ENCODE data around the gene FAM98B. TPM values are rescaled to one million over a fixed set of nuclear protein-coding genes. Genes with fewer than 3 reads are reported as not detected.

FAM98B gene
- total and polyA plus RNA-seq, 8 donors, result 3.2 to 13.8 (median 5.7) TPM

- no peaks in the 10 kb centered on the region for H3K4me1 ChIP-seq
- FAIRE-seq (no peak), DNase-seq (peak in 2 of 6 donors; percentile 21 to 24), ATAC-seq (peak in 3 of 4 donors; percentile 70 to 86 (median 80))
- H3K4me3 ChIP-seq, result no peak overlapping the region
- intact Hi-C loops (cut with DNase I), result no loop called here
- H3K27ac ChIP-seq, result no peak overlapping the region
- no peaks in the 10 kb centered on the region for H3K27me3 ChIP-seq
- no peaks in the 10 kb centered on the region for H3K36me3 ChIP-seq
- TF ChIP-seq, protein P1, sequence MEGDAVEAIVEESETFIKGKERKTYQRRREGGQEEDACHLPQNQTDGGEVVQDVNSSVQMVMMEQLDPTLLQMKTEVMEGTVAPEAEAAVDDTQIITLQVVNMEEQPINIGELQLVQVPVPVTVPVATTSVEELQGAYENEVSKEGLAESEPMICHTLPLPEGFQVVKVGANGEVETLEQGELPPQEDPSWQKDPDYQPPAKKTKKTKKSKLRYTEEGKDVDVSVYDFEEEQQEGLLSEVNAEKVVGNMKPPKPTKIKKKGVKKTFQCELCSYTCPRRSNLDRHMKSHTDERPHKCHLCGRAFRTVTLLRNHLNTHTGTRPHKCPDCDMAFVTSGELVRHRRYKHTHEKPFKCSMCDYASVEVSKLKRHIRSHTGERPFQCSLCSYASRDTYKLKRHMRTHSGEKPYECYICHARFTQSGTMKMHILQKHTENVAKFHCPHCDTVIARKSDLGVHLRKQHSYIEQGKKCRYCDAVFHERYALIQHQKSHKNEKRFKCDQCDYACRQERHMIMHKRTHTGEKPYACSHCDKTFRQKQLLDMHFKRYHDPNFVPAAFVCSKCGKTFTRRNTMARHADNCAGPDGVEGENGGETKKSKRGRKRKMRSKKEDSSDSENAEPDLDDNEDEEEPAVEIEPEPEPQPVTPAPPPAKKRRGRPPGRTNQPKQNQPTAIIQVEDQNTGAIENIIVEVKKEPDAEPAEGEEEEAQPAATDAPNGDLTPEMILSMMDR (IDR thresholded peaks at IDR 0.05), result peak in 3 of 4 donors; percentile 13 to 33 (median 26)
- H3K9me3 ChIP-seq, result no peaks in the 10 kb centered on the region
Observed at GRCh38 chr15:38414357-38414756, 39.6 kb upstream of the FAM98B start.

DNA sequence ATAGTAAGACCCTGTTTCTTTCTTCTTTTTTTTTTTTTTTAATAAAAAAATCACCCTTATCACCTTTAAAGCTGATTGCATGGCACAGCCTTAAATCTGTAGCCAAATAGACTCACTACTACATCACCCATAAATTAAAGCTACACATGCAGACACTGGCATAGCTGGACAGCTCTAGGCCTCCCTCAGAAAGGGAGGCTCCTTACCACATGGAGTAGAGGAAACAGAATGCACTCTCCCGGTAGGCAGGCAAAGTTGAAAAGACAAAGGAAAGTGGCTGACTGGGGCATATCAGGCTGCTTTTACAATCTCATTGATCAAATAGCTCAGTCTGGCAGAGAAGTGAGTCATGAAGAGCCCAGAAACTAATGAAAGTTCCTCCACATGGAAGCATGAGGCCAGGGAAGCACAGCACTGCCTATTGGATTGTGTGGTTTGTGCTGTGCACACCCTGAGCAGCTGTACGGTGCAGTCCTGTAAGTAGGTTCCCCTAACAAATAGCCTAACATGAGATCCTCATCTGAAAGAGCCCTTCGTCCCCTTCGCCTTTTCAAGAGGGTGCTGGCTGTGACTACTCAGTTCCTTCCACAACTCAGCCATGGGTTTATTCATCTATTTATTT, 32.7 kb upstream of the FAM98B start:
- TF ChIP-seq, protein P1 (IDR thresholded peaks at IDR 0.05), result no peak
- H3K4me1 ChIP-seq, result no peaks in the 10 kb centered on the region
- DNase-seq (no peak), ATAC-seq (no peak), FAIRE-seq (no peak)
- no peak overlapping the region for H3K4me3 ChIP-seq
- intact Hi-C loops (cut with DNase I), result no loop called here
- 67 to 74% methylated on average over 4 of the region's 4 CpGs for WGBS, 2 donors
- no peaks in the 10 kb centered on the region for H3K36me3 ChIP-seq
- no peaks in the 10 kb centered on the region for H3K27me3 ChIP-seq
- no peaks in the 10 kb centered on the region for H3K9me3 ChIP-seq
- H3K27ac ChIP-seq, result no peak overlapping the region

GRCh38 chr15:38424101-38424552, 29.8 kb upstream of the FAM98B start:
- DNase-seq (no peak), ATAC-seq (no peak), FAIRE-seq (no peak)
- Histone ChIP-seq H3K27ac (no peak overlapping the region), H3K9me3 (no peaks in the 10 kb centered on the region), H3K27me3 (no peaks in the 10 kb centered on the region), H3K36me3 (no peaks in the 10 kb centered on the region), H3K4me1 (no peaks in the 10 kb centered on the region), H3K4me3 (no peak overlapping the region)
- TF ChIP-seq, protein P1 (IDR thresholded peaks at IDR 0.05), result no peak
- intact Hi-C loops (cut with DNase I), result no loop called here
- WGBS, 2 donors, result 70 to 79% methylated on average over 4 of the region's 4 CpGs

DNA sequence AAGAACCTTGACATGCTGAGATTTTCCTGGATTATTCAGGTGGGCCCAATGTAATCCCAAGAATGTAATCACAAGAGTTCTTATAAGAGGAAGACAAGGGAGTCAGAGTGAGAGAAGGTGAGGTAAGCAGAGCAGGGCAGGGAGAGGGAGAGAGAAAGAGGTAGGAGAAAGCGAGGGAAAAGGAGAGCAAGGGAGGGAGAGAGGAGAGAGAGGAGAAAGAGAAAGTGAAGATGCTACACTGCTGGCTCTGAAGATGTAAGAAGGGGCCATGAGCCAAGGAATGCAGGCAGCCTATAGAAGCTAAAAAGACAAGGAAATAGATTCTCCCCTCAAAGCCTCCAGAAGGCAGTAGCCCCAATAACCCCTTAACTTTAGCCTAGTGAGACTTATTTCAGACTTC, 28.7 kb upstream of the FAM98B start:
- WGBS, 2 donors, result 76 to 92% methylated on average over 1 of the region's 1 CpG
- ATAC-seq, result no peak
- H3K27ac ChIP-seq, result no peak overlapping the region
- intact Hi-C loops (cut with DNase I), result no loop called here
- TF ChIP-seq, protein P1 (IDR thresholded peaks at IDR 0.05), result no peak
- DNase-seq, result no peak
- FAIRE-seq, result no peak
- no peaks in the 10 kb centered on the region for H3K4me1 ChIP-seq
- H3K9me3 ChIP-seq, result no peaks in the 10 kb centered on the region
- no peaks in the 10 kb centered on the region for H3K36me3 ChIP-seq
- H3K4me3 ChIP-seq, result no peak overlapping the region
- H3K27me3 ChIP-seq, result no peaks in the 10 kb centered on the region

DNA sequence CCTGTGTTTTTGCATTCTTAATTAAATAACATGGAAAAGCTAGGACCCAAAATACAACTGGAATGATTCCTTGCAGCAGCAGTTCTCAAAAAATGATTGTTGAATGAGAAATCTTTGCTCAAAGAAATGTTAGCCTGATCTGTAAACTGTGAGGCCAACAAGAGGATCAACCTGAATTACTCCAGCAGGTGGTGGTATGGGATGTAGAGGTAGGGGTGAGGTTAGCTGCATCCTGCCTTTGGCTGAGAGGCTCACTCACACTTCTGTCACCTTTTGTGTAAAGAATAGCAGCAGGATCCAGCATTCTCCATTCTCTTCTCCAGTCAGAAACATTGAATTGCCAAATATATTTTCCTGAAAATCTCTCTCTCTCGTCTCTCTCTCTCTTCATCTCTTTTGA, 26.5 kb upstream of the FAM98B start:
- Histone ChIP-seq H3K9me3 (no peaks in the 10 kb centered on the region), H3K4me1 (no peaks in the 10 kb centered on the region), H3K36me3 (no peaks in the 10 kb centered on the region), H3K27me3 (no peaks in the 10 kb centered on the region), H3K4me3 (no peak overlapping the region), H3K27ac (no peak overlapping the region)
- 67 to 76% methylated on average over 1 of the region's 1 CpG for WGBS, 2 donors
- FAIRE-seq, result no peak
- intact Hi-C loops (cut with DNase I), result no loop called here
- ATAC-seq, result no peak
- DNase-seq, result no peak
- TF ChIP-seq, protein P1 (IDR thresholded peaks at IDR 0.05), result no peak
